Stimulated activated CD8-positive, alpha-beta memory T cell treated with anti-CD3 and anti-CD28 coated beads, Interleukin-15, amount 100 ng/mL, for 1 hour (primary cell): Measurements from ENCODE around the gene RBM15.

Experiments used
- DNase-seq: peaks from one replicate; pipeline ENCODE4 v3.0.0-alpha.2; 2020; ENCODE audit warnings: low read depth

Gene RBM15, protein sequence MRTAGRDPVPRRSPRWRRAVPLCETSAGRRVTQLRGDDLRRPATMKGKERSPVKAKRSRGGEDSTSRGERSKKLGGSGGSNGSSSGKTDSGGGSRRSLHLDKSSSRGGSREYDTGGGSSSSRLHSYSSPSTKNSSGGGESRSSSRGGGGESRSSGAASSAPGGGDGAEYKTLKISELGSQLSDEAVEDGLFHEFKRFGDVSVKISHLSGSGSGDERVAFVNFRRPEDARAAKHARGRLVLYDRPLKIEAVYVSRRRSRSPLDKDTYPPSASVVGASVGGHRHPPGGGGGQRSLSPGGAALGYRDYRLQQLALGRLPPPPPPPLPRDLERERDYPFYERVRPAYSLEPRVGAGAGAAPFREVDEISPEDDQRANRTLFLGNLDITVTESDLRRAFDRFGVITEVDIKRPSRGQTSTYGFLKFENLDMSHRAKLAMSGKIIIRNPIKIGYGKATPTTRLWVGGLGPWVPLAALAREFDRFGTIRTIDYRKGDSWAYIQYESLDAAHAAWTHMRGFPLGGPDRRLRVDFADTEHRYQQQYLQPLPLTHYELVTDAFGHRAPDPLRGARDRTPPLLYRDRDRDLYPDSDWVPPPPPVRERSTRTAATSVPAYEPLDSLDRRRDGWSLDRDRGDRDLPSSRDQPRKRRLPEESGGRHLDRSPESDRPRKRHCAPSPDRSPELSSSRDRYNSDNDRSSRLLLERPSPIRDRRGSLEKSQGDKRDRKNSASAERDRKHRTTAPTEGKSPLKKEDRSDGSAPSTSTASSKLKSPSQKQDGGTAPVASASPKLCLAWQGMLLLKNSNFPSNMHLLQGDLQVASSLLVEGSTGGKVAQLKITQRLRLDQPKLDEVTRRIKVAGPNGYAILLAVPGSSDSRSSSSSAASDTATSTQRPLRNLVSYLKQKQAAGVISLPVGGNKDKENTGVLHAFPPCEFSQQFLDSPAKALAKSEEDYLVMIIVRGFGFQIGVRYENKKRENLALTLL

DNA sequence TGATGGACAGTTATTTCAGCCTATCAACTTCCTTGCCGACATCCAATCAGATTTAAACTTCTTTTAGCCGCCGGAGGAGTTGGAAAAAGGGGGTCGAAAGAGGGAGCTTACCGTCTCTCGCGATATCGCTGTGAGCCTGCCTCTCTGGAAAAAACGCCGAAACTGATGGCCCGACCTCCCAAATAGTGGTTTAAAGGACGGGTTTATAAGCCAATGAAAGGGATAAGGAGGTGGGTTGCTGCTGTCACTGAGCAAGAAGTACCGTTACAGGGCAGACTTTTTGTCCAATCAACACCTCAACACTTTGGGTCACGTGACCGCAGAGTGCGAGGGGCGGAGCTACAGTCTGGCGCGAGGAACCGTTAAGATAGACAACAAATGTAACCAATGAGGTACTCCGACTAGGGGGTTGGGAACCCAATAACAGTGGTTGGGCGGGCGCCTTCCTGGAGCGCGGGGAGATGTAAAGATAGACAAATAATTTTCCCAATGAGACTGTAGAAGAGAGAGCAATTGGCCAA is at the start of gene RBM15:
TSS of gene RBM15 (plus strand) at position 492 of the 521 bp plus-strand sequence. CDS start at position 521, 29 bp downstream.
- DNase-seq, result peak; percentile 91

DNA sequence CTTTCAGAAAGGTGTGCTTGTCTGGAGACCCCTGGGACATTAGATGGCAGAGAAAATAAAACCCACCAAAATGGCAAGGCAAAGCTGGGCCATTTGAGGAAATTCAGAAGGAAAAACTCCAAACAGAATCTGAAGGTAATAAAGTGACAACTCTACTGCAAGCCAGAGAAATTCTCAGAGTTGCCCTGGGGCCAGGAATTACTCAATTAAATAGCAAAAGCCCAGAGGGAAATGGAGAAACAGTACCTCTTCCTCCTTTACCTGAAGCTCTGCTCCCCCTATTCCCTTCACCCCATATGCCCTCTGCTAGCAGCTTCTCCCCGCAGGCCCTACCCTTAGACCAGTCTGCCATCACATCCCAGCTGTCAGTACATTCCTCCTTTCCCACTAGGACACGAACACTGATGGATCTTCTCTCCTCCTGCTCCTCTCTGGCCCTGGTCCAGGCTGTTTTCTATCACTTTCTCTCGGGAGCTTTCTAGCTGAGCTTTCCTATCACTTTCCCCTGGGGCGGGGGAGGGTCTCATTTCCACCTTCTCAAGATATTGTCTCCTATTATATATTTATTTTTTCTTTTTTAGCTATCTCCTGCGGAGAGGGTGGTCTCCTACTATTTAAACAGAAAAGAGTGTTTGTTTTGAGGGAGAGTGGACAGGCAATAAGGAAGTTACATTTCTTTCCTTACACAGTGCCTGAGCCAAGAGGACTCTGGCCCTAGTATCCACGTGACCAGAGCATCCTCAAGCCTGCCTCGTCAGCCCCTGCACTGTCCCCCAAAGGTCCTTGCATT is 47.7 kb upstream of the RBM15 start:
- DNase-seq, result no peak

DNA sequence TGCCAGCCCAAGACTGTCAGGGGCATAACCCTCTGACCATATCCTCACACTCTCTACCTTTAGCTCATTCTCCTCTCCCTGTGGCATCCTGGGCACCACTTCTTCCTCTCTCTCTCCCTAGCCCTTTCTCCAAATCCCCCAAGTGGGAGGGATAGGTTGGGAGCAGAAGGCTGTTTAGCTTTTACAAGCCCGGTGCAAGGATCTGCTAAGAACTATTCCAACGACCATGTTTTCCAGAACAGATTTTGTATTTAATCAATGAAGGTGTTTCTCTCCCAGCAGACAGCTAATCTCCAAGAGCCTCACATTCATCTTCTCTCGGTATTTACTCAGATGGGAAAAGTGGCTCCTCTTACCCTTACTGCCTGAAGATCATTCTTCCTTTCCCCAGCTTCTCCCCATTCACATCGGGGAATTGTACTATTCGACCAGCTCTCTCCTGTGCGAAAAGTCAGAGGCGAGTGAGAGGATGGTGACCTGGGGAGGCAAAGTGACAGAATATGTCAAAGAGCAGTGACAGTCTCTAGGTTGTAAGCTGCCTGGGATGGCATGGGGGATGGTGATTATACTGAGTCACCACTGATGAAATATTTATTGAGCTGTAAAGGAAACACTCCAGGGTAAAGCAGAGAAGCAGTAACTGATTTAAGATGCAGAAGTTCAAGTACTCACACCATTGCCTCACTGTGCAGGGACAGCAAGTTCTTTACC is 47.0 kb upstream of the RBM15 start:
- no peak for DNase-seq

DNA sequence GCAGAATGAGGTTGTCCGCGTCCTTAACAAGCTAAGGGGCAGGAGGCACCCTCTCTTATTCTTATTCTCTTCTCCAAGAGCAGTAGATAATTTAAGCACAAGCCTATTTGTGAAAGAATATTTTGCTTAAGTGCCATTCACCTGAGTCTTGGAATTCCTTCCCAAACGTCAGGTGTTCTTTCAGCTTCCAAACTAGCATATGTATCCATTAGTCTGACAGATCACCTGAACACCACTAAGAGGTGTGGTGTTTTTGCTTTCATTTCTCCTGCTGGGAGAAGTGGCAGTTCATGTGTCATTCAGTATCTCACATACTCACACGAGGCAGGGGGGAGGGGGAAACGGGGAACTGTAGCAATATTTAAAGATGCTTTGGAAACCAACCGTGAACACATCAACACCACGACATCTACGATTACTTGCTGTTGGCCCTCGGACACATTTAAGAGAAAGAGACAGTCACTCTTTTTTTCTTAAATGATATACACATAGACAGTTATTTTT is 45.5 kb upstream of the RBM15 start:
- no peak for DNase-seq

DNA sequence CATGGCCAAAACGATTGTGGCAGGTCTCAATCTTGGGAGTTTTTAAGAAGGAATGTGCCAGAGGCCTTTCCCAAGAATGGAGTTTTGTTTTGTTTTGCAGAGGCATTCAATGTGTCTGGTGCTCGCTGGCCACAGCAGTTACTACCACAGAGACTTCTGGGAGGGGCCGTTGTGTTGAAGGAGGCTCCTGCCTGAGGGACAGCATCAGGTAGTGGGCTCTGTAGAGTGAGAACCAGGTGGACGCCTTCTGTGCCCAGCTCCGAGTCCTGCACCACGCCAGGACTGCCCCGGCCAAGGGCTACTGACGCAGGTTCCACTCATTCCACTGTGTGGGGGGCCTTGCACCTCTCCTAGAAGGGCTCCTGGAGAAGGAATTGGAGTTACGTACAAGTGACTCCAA is 44.9 kb upstream of the RBM15 start:
- no peak for DNase-seq

DNA sequence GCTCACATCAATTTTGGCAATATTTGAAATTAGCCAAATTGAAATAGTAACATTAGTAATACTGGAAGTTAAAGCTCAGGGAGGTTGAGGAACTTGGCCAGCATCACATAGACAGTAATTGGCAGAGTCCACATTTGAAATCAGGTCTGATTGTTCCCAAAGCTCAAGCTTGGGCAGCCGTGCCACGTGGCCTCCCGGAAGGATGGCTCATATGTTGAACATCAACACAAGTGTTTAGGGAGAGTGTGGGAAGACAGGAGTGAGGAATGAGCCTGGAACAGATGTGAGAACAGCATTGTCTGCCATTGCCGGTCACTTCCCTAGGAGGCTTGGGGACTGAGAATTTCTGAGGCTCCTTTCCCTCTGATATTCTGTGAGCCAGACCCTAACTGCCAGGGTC is 40.2 kb upstream of the RBM15 start:
- no peak for DNase-seq

DNA sequence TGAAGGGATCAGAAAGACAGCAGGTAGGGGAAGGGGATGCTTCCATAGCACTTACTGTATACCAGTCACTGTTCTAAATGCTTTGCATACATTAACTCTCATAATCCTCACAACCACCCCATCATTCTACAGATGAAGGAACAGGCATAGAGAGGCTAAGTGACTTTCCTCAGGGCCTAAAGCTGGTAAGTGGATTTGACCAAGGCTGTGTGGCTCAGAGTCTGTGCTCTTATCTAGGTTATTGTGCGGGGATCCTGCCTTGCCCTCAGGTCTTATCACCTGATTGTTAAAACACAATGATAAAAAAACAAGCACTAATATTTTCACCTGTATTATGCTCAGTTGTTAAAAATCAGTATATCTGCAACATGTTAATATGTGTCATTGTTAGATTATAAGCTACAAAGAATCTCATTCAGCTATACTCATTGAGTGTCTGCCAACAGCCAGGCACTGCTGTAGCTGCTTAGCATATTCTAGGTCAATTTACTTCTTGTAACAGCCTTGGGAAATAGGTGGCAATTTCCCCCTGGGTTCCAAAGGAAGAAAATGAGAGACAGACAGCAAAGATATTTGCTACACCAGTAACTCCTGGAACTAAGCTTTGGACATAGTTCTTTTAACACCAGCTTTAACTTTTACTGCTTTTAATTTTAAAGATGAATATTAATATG is 38.6 kb upstream of the RBM15 start:
- DNase-seq, result no peak

DNA sequence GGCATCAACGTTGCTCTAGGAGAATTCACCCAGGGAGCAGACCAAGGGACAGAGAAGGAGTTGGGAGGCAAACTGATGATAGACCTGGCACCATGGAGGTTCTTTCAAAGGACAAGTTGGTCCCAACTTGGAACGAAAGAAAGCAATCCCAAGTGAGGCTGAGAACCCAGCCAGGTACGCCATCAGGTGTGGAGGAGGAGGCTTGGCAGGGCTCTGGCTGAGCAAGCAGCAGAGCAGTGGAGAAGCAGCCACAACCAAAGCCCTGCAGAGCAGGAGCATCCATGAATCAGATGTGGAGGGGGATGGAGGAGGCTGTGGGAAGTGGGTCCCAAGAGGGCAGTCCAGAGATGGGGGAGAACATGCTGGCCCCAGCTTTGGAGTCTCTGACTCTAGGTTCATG is 36.3 kb upstream of the RBM15 start:
- no peak for DNase-seq

DNA sequence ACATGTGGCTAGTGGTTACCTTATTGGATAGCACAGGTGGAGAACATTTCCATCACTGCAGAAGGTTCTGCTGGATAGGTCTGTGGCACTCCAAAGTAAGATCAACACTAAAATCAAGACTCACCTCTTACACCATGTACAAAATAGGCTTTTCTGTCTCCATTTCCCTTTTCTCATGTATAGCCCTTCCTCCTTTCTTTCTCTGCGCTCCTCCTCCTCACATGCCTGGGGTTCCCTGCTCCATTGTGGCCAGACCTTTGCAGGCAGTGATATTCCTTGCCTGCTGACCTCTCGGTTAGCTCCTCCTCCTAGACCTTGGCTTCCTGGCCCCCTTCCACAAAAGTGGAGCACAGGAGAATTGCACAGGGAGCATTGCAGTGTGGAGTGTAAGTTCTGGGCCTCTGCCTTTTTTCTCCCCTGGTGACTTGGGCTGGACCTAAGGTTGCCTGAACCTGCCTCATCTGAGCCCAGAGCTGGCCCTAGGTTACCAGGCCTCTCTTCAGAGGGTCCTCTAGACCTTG is 33.2 kb upstream of the RBM15 start:
- DNase-seq, result no peak

DNA sequence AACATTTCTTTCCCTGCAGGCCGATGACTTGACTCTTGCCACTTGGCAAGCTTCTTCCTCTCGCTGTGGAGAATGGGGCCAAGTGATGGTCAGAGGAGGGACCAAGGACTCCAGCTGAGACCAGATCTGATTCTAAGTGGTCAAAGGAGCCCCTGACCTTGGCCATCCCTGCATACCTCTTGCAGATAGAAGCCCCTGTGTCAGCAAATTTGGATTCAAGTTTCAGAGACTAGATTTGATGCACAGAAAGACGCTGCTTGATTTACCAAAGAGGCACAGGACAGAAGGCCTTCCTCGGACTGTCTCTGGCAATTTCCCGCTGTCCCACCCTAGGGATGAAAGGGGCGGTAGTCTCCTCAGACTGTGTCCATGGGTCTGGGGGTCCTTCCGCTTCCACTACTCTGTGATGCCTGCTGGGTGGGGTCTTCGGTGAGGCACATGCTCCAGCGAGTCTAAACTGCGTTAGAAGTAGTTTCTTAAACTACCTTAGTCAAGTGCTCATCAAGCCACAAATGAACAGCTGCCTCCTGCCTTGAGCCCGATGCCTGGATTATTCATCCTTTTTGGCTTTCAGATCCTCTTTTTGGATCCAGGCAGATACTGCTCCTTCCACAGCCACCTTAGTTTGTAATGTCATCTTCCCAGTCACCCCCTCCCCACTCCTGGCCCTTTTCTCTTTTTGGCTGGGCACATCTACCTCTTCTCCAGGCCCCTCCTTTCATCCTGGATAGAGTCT is 31.8 kb upstream of the RBM15 start:
- no peak for DNase-seq

DNA sequence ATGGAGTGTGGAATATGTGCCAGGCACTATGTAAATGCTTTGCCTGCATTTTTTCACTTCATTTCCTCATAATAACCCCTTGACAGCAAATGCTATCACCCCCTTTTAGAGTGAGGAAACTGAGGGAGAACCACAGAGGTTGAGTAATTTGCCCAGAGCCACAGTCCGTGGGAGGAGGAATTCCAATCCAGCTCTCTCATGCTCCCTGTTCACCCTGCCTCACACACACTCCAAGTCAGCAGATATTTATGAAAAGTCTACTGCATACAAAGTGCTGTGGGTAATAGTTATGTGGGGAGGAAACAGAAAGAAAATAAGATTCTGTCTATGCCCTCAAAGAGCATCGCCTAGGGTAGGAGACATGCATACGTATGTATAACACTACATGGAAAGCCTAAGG is 30.9 kb upstream of the RBM15 start:
- DNase-seq, result no peak

DNA sequence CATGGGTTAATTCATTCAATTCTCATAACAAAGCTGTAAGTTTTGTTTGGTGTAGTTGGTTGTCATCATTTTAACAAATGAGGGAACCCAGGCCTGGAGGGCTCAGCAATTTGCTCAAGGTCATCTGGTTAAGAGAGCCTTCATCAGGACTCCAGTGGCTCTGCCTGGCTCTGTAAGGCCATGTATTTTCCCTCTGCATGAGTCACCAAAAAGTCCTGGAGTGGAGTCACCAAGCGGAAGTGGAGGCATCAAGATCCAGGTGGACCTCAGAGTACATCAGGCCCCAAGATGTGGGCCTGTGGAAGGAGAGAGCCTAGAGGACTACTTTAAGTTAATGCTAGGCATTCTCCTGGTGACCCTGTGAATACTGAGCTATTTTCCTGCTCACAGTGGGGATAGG is 30.0 kb upstream of the RBM15 start:
- no peak for DNase-seq

DNA sequence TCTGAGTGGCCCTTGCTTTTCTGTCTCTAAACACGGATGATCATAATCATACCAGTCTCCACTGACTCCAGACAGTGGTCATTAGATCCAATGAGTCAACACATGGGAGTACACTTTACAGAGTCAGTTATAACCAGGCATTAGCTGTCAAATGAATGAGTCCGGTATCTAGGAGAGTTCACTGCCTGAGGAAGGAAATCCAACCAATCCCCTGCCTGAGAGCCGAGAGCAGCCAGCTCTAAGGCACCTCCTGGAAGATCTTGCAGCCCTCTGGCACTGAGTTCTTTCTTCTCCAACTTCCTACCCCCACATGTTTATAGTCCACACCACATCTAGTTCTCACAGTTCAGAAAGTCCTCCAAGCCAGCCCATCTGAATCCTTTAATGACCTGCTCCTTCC is 29.4 kb upstream of the RBM15 start:
- no peak for DNase-seq

DNA sequence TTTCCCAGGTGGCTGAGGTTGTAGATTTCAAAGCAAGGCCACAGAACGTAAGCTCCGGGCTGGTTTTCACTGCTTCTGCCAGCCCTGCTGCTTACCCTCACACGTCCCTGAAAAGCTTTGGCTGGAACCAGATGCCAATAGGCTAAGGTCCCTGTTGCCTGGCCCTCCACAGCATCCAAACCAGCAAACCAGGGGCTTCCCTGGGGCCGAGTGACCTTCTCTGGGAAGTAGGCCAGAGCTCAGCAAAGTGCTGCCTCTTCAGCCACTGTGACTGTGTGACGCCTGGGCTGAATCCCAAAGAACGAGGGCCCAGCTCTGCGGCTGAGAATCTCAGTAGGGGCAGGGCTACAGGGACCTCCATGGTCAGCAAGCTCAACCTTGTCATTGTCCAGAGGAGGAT is 28.9 kb upstream of the RBM15 start:
- DNase-seq, result no peak

DNA sequence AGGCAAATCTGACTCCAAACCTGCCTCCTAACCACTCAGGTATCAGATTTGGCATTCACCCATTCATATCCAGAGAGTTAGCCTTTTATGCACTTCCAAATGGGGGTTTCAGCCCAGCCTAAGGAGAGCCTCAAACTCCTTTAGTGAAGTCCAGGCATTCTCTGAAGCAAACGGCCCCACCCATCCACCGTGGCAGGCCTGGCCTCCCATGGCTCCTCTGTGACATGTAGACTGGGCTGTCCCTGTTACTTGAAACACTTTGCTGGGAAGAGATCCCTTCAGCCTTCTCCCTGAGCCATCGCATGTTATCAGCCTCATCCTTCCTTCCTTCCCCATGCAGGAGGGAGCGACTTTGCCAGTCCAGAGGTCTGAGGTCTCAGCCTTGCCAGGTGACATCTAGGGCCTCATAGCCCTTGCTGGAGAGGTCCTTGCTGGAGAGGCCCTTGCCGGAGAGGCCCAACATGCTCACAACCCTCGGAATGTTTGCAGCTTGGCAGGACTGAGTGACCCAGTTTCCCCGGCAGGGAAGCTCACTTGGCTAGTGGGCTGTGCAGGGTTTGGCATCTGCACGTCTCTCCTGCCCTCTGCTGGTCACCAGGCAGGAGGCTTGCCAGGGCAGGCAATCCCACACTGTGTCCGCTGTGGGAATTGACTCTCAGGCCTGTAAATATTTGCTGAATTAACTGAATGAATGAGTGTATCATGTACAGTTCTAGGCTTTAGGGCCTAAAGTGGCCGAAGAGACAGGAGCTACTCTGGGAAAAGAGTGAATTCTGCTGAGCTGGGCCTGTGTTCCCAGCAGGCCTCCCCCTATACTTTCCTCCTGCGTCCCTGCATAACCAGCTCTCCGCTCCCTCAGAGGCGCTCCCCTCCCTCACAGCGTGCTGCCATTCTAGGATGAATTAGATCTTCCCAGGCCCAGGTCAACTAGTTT is 26.7 kb upstream of the RBM15 start:
- DNase-seq, result peak; percentile 50

DNA sequence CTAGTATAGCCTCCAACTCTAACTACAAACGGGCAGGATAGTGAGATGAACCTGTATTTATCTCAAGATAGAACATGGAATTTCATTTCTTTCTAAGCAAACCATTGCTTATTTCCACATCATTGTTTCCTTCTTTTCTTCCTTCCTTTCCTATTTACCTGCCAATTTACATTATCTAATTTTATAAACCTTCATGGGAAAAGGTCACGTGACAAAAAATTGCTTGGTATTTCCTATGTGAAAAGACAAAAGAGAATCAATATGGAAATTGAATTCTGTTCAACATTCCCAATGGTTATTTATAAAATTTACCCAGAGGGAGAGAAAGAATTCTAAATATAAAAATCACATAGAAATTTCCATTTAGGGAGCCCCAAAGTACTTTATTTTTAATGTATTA is 22.4 kb upstream of the RBM15 start:
- no peak for DNase-seq

DNA sequence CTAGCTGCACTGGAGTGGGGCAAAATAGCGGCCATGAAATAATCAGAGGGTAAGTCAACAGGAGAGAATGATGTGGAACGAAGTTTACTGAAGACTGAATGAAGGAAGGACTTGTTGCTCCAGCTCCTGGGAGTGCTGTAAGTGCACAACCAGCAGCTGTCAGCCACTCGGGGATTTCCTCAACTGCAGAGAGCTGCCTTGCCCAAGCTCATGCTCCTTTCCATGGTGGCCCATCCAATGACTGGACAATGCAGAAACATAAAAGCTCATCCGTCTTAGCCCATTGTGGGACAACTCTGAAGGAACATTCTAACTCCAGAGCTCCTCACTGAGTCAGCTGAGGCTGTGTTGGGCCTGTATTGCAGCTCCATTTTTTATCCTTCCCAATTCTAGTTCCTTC is 21.1 kb upstream of the RBM15 start:
- no peak for DNase-seq

DNA sequence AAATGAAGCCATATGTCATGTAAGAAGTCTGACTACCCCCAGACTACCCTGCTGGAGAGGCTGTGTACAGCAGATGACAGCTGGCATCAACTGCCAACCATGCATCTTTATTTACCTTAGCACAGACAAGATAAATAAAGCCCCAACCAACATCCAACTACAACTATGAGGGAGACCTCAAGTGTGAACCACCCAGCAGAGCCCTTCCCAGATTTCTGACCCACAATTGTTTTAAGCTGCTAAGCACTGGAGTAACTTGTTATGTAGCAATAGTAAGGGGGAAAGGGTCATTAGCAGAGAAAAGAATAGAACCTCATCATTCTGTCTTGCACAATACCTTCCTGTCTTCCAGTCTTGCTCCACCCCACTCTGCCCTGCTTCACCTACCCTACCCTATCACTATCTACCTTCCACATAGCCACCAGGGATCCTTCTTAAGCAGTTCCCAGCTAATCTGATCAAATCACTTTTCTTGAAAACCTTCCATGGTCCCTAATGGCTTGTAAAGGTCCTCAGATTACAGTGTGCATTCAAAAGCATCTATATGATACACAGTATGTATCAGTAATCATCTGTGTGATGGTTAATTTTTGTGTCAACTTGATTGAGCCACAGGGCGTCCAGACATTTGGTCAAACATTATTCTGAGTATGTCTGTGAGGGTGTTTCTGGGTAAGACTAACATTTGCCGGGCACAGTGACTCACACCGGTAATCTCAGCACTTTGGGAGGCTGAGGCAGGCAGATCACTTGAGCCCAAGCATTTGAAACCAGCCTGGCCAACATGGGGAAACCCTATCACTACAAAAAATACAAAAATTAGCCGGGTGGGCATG is 19.6 kb upstream of the RBM15 start:
- no peak for DNase-seq
